HG03558 (cell line): ENCODE measurements around the gene PHF24.

Source experiments
- ATAC-seq: cut with Tn5 transposase; IDR thresholded peaks from one replicate; pipeline ENCODE4 v1.9.1; 2021; ENCODE audit warnings: moderate number of reproducible peaks; ENCODE audit not compliant: unreplicated experiment; ENCODE audit errors: extremely low read depth

The PHF24 gene

DNA sequence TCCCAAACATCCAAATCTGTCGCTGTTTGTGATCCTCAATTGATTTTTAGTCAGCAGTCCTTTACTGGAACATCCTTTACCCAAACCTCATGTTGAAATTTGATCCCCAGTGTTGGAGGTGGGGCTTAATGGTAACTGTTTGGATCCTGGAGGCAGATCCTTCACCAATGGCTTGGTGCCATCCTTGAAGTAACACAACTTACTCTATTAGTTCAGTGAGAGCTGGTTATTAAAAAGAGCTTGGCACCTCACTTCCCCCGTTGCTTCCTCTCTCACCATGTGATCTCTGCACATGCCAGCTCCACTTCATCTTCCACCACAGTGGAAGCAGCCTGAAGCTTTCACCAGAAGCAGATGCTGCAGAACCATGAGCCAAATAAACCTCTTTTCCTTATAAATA is 71.8 kb downstream of the PHF24 start:
- ATAC-seq: no peak
